GM19193 (cell line): ENCODE measurements around the gene TMEM150B.

Experiments
- POLR2A ChIP-seq: IDR thresholded peaks from 4 replicates; pipeline ENCODE4 v1.6.1; 2011; ENCODE audit not compliant: insufficient read depth, insufficient read length; ENCODE audit errors: extremely low read depth

TMEM150B gene

DNA sequence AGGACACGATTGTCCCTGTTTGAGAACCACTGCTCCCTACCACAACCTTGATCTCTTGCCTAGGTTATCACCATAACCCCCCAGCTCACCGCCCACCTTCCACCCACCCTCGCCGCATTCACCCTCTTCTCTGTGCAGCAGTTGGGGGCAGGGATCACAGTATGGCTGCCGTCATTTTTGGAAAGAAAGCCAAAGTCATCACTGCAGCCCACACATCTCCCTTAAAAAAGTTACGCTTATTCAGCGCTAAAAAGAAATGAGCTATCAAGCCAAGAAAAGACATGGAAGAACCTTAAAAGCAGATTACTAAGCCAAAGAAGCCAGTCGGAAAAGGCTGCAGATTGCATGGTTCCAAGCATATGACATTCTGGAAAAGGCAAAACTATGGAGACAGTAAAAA, 55.8 kb downstream of the TMEM150B start:
- TF ChIP-seq POLR2A, result no peak

DNA sequence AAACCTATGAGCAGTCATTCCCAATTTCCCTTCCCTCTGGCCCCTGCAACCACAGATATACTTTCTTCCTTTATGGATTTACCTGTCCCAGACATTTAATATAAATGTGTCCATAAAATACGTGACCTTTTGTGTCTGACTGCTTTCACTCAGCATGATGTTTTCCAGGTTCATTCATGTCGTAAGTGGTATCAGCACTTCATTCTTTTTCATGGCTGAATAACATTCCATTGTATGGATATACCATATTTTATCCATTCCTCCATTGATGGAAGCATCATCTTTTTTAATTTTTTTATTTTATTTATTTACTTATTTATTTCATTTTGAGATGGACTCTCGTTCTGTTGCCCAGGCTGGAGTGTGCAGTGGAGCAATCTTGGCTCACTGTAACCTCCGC, 58.3 kb downstream of the TMEM150B start:
- TF ChIP-seq POLR2A, result no peak

DNA sequence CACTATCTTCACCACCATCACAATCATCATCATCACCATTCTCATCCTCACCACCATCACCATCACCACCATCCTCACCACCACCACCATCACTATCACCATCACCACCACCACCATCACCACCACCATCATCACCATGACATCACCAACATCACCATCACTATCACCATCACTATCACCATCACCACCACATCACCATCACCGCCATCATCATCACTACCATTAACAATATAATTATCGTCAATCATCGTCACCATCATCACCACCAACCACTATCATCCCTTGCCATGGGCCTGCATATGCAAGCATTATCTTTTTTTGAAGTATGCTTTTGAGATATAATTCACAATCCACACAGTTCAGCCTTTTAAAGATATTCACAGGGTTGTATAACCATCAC, 58.7 kb downstream of the TMEM150B start:
- TF ChIP-seq POLR2A, result no peak

DNA sequence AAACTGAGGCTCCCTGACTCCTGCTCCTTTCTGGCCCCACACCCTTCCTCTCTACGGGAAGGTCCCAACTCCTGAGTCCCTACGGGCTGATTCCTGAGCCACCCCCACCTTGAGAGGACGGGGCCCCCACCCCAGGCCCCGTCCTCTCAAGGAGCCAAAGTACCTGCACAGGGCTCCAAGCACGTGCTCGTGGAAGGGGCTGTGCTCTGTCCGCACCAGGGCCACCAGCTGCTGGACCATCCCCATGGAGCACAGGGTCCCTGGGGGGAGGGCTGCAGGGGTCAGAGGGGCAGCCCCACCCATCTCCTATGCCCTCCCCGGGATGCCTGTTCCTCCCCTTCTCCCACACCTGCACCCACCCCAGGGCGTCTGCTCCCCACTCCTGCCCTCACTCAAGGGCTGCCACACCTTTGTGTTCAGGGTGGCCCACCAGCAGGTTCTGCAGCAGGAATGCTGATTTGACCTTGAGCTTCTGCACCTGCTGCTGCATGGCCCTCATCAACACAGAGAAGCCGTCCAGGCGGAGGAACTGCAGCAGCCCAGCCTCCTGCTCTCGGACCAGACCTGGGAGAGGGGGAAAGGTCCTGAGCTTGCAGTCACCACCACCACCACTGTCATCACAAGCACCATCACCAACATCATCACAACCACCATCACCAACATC, 59.3 kb downstream of the TMEM150B start:
- no peak for TF ChIP-seq POLR2A

DNA sequence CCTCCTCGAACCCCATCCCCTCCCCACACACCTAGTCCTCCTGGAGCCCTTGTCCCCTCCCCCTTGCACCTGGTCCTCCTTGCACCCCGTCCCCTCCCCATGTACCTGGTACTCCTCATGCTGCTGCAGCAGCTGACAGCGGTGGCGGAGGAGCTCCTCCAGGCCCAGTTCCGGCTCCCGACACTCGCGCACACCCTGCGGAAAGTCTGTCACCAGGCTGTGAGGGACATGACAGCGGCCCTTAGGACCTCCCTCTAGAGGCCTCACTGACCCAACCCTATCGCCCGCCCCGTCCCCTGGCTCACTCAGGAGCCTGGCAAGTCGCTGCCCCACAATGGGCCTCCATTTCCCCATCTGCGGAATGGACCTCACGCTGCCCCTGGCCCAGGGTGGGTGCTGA, 60.0 kb downstream of the TMEM150B start:
- no peak for TF ChIP-seq POLR2A

DNA sequence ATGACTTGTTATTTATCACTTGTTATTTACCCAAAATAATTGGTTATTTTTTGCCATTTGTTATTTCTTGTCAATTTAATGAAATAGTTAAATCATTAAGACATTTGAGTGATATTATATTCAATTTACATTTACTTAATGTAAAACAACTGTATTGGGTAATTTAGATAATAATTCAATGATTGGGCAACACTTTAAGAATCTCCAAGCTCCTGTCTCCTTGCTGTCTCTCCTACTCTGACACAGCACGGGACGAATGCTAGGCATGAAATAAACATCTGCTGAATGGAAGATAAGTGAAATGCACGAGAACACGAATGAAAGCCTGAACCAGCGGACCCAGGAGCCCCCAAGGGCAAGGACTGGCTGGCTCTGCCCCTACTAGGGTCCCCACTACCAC, 60.6 kb downstream of the TMEM150B start:
- TF ChIP-seq POLR2A, result no peak
